B cell (primary cell): ENCODE data around the gene SPA17. TPM values are rescaled to one million over a fixed set of nuclear protein-coding genes. Genes with fewer than 3 reads are reported as not detected.
A peak's percentile ranks its signal among the peaks of the same experiment; 100 is the strongest.

Experiments used
- ATAC-seq: fragments of 200-7000 bp; cut with Tn5 transposase; one replicate; pipeline ENCODE4 v1.10.0; 2021; ENCODE audit warnings: low read depth, mild to moderate bottlenecking, moderate number of reproducible peaks, moderate library complexity
- CTCF ChIA-PET: fragments of 350-600 bp; sonication (Branson Sonifier 250); formaldehyde crosslinking; loops from one replicate; lab custom pipeline; 2021; ENCODE audit warnings: antibody characterized with exemption, inconsistent platforms; lab: Charles Lee
- POLR2A ChIA-PET: fragments of 350-600 bp; sonication (Branson Sonifier 250); formaldehyde crosslinking; loops from one replicate; lab custom pipeline; 2021; ENCODE audit warnings: antibody characterized with exemption; lab: Charles Lee
- DNase-seq: peaks from one replicate; pipeline ENCODE4 v3.0.0; 2013
- H2AFZ ChIP-seq: 2 replicates; pipeline ENCODE4 v1.6.1; 2012; ENCODE audit warnings: mild to moderate bottlenecking, low read depth, low read length; ENCODE audit not compliant: insufficient read depth, poor library complexity, severe bottlenecking
- H3K27ac ChIP-seq, 2 donors: 1 replicate in 1 of 2; 2 replicates in 1 of 2; pipeline ENCODE4 v1.5.1; 2012 to 2013; ENCODE audit warnings: low read length in 2 of 2, mild to moderate bottlenecking in 2 of 2, moderate library complexity in 1 of 2
- H3K27me3 ChIP-seq, 4 experiments: fragments of 200-600 bp in 1 of 4; sonication (generic) in 1 of 4; replicated peaks in 1 of 4; 1 replicate in 2 of 4; 2 replicates in 2 of 4; pipeline versions ENCODE4 v1.6.1 to v1.7.0; 2013 to 2016; ENCODE audit warnings: low read length in 3 of 4, mild to moderate bottlenecking in 2 of 4, mixed read lengths in 1 of 4, moderate library complexity in 1 of 4; ENCODE audit not compliant: insufficient read depth in 4 of 4, control insufficient read depth in 3 of 4; ENCODE audit errors: control extremely low read depth in 1 of 4
- H3K36me3 ChIP-seq, 2 experiments: replicated peaks in 1 of 2; 1 replicate in 1 of 2; 2 replicates in 1 of 2; pipeline versions ENCODE4 v1.6.1 to v1.7.1; 2013; ENCODE audit warnings: low read length in 1 of 2; ENCODE audit not compliant: insufficient read depth in 2 of 2, control insufficient read depth in 1 of 2; ENCODE audit errors: control extremely low read depth in 1 of 2, extremely low read depth in 1 of 2
- H3K4me1 ChIP-seq, 2 donors: fragments of 200-600 bp in 1 of 2; sonication (generic) in 1 of 2; 1 replicate in 1 of 2; 2 replicates in 1 of 2; pipeline versions ENCODE4 v1.5.1 to v1.6.1; 2013 to 2017; ENCODE audit warnings: low read length in 2 of 2; ENCODE audit not compliant: control insufficient read depth in 2 of 2, insufficient read depth in 2 of 2
- H3K4me2 ChIP-seq: replicated peaks from 2 replicates; pipeline ENCODE3; 2012; ENCODE audit warnings: mild to moderate bottlenecking, low read depth, low read length; ENCODE audit not compliant: poor library complexity, severe bottlenecking
- H3K4me3 ChIP-seq, 5 experiments: fragments of 200-600 bp in 1 of 5; sonication (generic) in 1 of 5; 1 replicate in 3 of 5; 2 replicates in 2 of 5; pipeline versions ENCODE4 v1.5.1 to v1.7.0; 2011 to 2016; ENCODE audit warnings: low read length in 4 of 5, mild to moderate bottlenecking in 4 of 5, low read depth in 2 of 5, control low read depth in 1 of 5, moderate library complexity in 1 of 5; ENCODE audit not compliant: insufficient read depth in 1 of 5; ENCODE audit errors: control extremely low read depth in 1 of 5, extremely low read depth in 1 of 5
- H3K79me2 ChIP-seq: fragments of 200-600 bp; sonication (generic); one replicate; pipeline ENCODE4 v1.6.0; 2016; ENCODE audit warnings: low read length; ENCODE audit not compliant: control insufficient read depth, insufficient read depth
- H3K9ac ChIP-seq: fragments of 200-600 bp; sonication (generic); 2 replicates; pipeline ENCODE4 v1.6.1; 2017; ENCODE audit warnings: mild to moderate bottlenecking, low read length, moderate library complexity
- H3K9me3 ChIP-seq, 3 donors: one replicate each; pipeline versions ENCODE4 v1.6.1 to v1.7.1; 2013; ENCODE audit warnings: low read length in 2 of 3; ENCODE audit not compliant: control insufficient read depth in 2 of 3, insufficient read depth in 1 of 3; ENCODE audit errors: control extremely low read depth in 1 of 3
- H4K20me1 ChIP-seq: 2 replicates; pipeline ENCODE4 v1.6.0; 2012; ENCODE audit warnings: mild to moderate bottlenecking, low read length; ENCODE audit not compliant: insufficient read depth, control insufficient read depth, poor library complexity, severe bottlenecking
- H3K27ac Mint-ChIP-seq: one replicate; pipeline ENCODE4 v1.8.0; 2021; ENCODE audit warnings: mixed read lengths
- H3K27me3 Mint-ChIP-seq: one replicate; pipeline ENCODE4 v1.8.0; 2021; ENCODE audit warnings: mixed read lengths
- H3K4me1 Mint-ChIP-seq: one replicate; pipeline ENCODE4 v1.8.0; 2021; ENCODE audit warnings: mixed read lengths
- H3K4me3 Mint-ChIP-seq: one replicate; pipeline ENCODE4 v1.8.0; 2021; ENCODE audit warnings: mixed read lengths
- H3K9me3 Mint-ChIP-seq: one replicate; pipeline ENCODE4 v1.8.0; 2022; ENCODE audit warnings: mixed read lengths; ENCODE audit not compliant: insufficient read depth
- EZH2 ChIP-seq: IDR thresholded peaks from 2 replicates; pipeline ENCODE4 v1.6.1; 2012; ENCODE audit warnings: borderline replicate concordance, low read depth, mild to moderate bottlenecking, moderate library complexity, low read length; ENCODE audit not compliant: insufficient read depth, poor library complexity, severe bottlenecking
- WGBS: methylation state at CpG from one replicate; pipeline ENCODE4 v1.1.5; 2013; ENCODE audit warnings: missing lambda C conversion rate; ENCODE audit not compliant: insufficient coverage; 5-methylcytosine and 5-hydroxymethylcytosine counted together
- intact Hi-C: fragments of 100-400 bp; cut with micrococcal nuclease; formaldehyde crosslinking; loops from one replicate; pipeline ENCODE4 v1.10.0; 2022
- polyA plus RNA-seq: library from polyadenylated mRNA; depleted of rRNA; stranded (reverse); fragments of >200 nt; gene quantifications from 2 replicates; pipeline ENCODE4 v1.2.3, GENCODE V29; 2012
- total RNA-seq, 2 donors: library from RNA; stranded (reverse); fragments of 120-200 nt in 1 of 2; gene quantifications; 1 replicate in 1 of 2; 2 replicates in 1 of 2; pipeline versions ENCODE4 v1.2.3 to v1.2.4, GENCODE V29; 2013 to 2022
- TF ChIP-seq, protein P1 (sequence below): fragments of 200-600 bp; IDR thresholded peaks from one replicate; pipeline ENCODE4 v1.8.0; 2022; ENCODE audit warnings: antibody characterized with exemption, mild to moderate bottlenecking

The SPA17 gene
- total and polyA plus RNA-seq, 2 donors (not counting 1 experiment from before 2014, with no cell fraction given): 0.21 to 0.76 TPM

DNA sequence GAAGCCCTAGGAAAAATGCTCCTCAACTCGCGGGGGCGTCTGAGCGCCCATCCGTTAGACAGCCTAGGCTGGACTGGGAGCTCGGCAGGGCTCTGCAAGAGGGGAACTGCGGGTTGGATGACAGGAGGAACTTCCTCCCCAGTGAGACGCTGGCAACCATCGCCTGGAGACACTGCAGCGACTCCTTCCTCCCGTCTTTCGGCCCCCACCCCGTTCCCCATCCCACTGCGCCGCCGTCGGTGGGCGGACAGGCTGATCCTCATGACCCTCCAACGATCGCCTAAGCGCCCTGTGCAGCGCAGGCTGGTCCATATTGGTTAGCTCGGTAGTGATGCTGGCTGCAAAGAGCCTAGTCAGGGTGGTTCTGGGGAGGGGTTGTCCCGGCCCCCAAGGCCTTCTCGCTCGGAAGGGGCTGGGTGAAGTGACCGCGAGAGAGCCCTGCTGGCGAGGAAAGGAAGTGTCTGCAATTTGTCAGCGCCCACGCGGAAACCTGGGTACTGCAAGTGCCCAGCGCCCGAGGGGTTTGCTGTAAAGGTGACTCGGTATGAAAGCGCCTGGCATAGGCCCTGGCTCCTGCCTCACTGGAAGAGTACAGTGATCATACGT lies 66.7 kb downstream of the SPA17 start:
- Histone ChIP-seq H3K27me3 (peaks cover 0 to 13% (median 2%) of the 10 kb centered on the region in 4 experiments), H3K9ac (peak overlapping the region; percentile 70), H3K27ac (no peak overlapping the region), H3K36me3 (no peaks in the 10 kb centered on the region), H4K20me1 (no peaks in the 10 kb centered on the region), H3K4me1 (peaks cover 8 to 21% of the 10 kb centered on the region in 2 donors), H2AFZ (peak overlapping the region; percentile 80), H3K4me3 (peak overlapping the region; percentile 44 to 68 (median 62)), H3K79me2 (peaks cover 3% of the 10 kb centered on the region), H3K9me3 (no peaks in the 10 kb centered on the region), H3K4me2 (peak overlapping the region; percentile 97)
- Mint-ChIP-seq H3K4me3 (peak overlapping the region; percentile 92), H3K4me1 (peaks cover 20% of the 10 kb centered on the region), H3K9me3 (no peaks in the 10 kb centered on the region), H3K27me3 (no peaks in the 10 kb centered on the region), H3K27ac (no peak overlapping the region)
- ChIA-PET CTCF (interaction anchor here (0.9 to 3.4 kb wide), 7 partner anchors 8 to 67 kb away, joined by 3 to 16 read pairs (median 3); partner anchors contain the start of genes SIAE and SPA17), POLR2A (interaction anchor here (0.8 to 1.7 kb wide), 3 partner anchors 20 to 67 kb away, joined by 3 read pairs; partner anchors contain the start of genes ESAM, SIAE and SPA17)
- intact Hi-C loops: loop anchor here (1.0 kb wide), 1 partner anchor 371 kb away; the partner anchor contains the start of gene TMEM218
- TF ChIP-seq, protein P1, sequence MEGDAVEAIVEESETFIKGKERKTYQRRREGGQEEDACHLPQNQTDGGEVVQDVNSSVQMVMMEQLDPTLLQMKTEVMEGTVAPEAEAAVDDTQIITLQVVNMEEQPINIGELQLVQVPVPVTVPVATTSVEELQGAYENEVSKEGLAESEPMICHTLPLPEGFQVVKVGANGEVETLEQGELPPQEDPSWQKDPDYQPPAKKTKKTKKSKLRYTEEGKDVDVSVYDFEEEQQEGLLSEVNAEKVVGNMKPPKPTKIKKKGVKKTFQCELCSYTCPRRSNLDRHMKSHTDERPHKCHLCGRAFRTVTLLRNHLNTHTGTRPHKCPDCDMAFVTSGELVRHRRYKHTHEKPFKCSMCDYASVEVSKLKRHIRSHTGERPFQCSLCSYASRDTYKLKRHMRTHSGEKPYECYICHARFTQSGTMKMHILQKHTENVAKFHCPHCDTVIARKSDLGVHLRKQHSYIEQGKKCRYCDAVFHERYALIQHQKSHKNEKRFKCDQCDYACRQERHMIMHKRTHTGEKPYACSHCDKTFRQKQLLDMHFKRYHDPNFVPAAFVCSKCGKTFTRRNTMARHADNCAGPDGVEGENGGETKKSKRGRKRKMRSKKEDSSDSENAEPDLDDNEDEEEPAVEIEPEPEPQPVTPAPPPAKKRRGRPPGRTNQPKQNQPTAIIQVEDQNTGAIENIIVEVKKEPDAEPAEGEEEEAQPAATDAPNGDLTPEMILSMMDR: peak; percentile 78
- TF ChIP-seq EZH2: no peak
- DNase-seq (peak; percentile 72), ATAC-seq (peak; percentile 53)
- WGBS: under 1% methylated on average over 35 of the region's 37 CpGs

- intact Hi-C loops: no loop called here
- no peak for TF ChIP-seq EZH2
- TF ChIP-seq, protein P1: no peak
- 80% methylated on average over 2 of the region's 2 CpGs for WGBS
Observed at GRCh38 chr11:124742555-124742954, 68.9 kb downstream of the SPA17 start.

More at GRCh38 chr11:124742555-124742954, 68.9 kb downstream of the SPA17 start:
- Mint-ChIP-seq H3K4me1 (peaks cover 25% of the 10 kb centered on the region), H3K4me3 (no peak overlapping the region), H3K27me3 (no peaks in the 10 kb centered on the region), H3K9me3 (no peaks in the 10 kb centered on the region), H3K27ac (no peak overlapping the region)
- no peak overlapping the region for H3K4me2 ChIP-seq
- peaks cover 0 to 13% (median 2%) of the 10 kb centered on the region in 4 experiments for H3K27me3 ChIP-seq
- no peak for DNase-seq
- ATAC-seq: no peak
- H3K4me3 ChIP-seq: no peak overlapping the region
- ChIA-PET CTCF (interaction anchor here (1.1 to 3.0 kb wide), 4 partner anchors 11 to 73 kb away, joined by 4 to 18 read pairs (median 8); partner anchors contain the start of gene VSIG2), POLR2A (no interaction called here)
- no peak overlapping the region for H3K27ac ChIP-seq
- H2AFZ ChIP-seq: no peak overlapping the region
- H3K4me1 ChIP-seq: peaks cover 11 to 32% of the 10 kb centered on the region in 2 donors
- no peaks in the 10 kb centered on the region for H3K9me3 ChIP-seq
- no peaks in the 10 kb centered on the region for H3K36me3 ChIP-seq
- H4K20me1 ChIP-seq: no peaks in the 10 kb centered on the region
- no peak overlapping the region for H3K9ac ChIP-seq
- peaks cover 5% of the 10 kb centered on the region for H3K79me2 ChIP-seq
